Smooth muscle cell (in vitro differentiated cells): ENCODE measurements around the gene PCYOX1L. TPM values are rescaled to one million over a fixed set of nuclear protein-coding genes. Genes with fewer than 3 reads are reported as not detected.

Experiments
- DNase-seq: peaks from one replicate; lab custom pipeline; 2025; ENCODE audit not compliant: unreplicated experiment; lab: John Stamatoyannopoulos, UW
- H2AFZ ChIP-seq: fragments of 200-600 bp; sonication (generic); 2 replicates; pipeline ENCODE4 v1.6.0; 2016; ENCODE audit warnings: antibody characterized with exemption, low read depth, mild to moderate bottlenecking
- H3F3A ChIP-seq: fragments of 200-600 bp; sonication (generic); 2 replicates; pipeline ENCODE4 v1.6.0; 2017; ENCODE audit warnings: antibody characterized with exemption, low read depth
- H3K27ac ChIP-seq: fragments of 200-600 bp; sonication (generic); 2 replicates; pipeline ENCODE4 v1.5.1; 2016; ENCODE audit warnings: low read depth, mild to moderate bottlenecking
- H3K27me3 ChIP-seq: fragments of 200-600 bp; sonication (generic); 2 replicates; pipeline ENCODE4 v1.6.1; 2016; ENCODE audit warnings: low read depth, mild to moderate bottlenecking
- H3K36me3 ChIP-seq: fragments of 200-600 bp; sonication (generic); 2 replicates; pipeline ENCODE4 v1.5.1; 2016; ENCODE audit warnings: low read depth
- H3K4me1 ChIP-seq: fragments of 200-600 bp; sonication (generic); 2 replicates; pipeline ENCODE4 v1.5.1; 2016; ENCODE audit warnings: low read depth
- H3K4me2 ChIP-seq: fragments of 200-600 bp; sonication (generic); 2 replicates; pipeline ENCODE4 v1.6.0; 2016; ENCODE audit warnings: mild to moderate bottlenecking
- H3K4me3 ChIP-seq: fragments of 200-600 bp; sonication (generic); 2 replicates; pipeline ENCODE4 v1.5.1; 2016; ENCODE audit warnings: mild to moderate bottlenecking
- H3K79me2 ChIP-seq: fragments of 200-600 bp; sonication (generic); 2 replicates; pipeline ENCODE4 v1.6.0; 2016; ENCODE audit warnings: low read depth, mild to moderate bottlenecking
- H3K9ac ChIP-seq: fragments of 200-600 bp; sonication (generic); 2 replicates; pipeline ENCODE4 v1.6.0; 2016; ENCODE audit warnings: low read depth
- H3K9me3 ChIP-seq: fragments of 200-600 bp; sonication (generic); replicated peaks from 2 replicates; pipeline ENCODE4 v1.5.1; 2016; ENCODE audit warnings: low read depth
- H4K20me1 ChIP-seq: fragments of 200-600 bp; sonication (generic); 2 replicates; pipeline ENCODE4 v1.6.0; 2016; ENCODE audit warnings: low read depth
- CTCF ChIP-seq: fragments of 200-600 bp; sonication (generic); IDR thresholded peaks from 2 replicates; pipeline ENCODE4 v1.5.1; 2017; ENCODE audit warnings: borderline replicate concordance, mild to moderate bottlenecking, antibody characterized with exemption; ENCODE audit not compliant: insufficient read depth, poor library complexity, severe bottlenecking
- WGBS: methylation state at CpG from one replicate; pipeline ENCODE4 v1.1.7; 2016; ENCODE audit warnings: low lambda C conversion rate; 5-methylcytosine and 5-hydroxymethylcytosine counted together
- polyA plus RNA-seq: library from polyadenylated mRNA; unstranded; fragments of >200 nt; fragmentation: Nextera tagmentation; extraction: Ambion mirVana; gene quantifications from 2 replicates; pipeline ENCODE4 v1.2.1, GENCODE V29; 2016
- total RNA-seq: library from RNA; depleted of rRNA; stranded (reverse); fragments of >200 nt; gene quantifications from 2 replicates; pipeline ENCODE4 v1.2.3, GENCODE V29; 2014

PCYOX1L gene
- total and polyA plus RNA-seq, 2 experiments from 2014 or later: 6.4 to 13.4 TPM

GRCh38 chr5:149376104-149376503 lies 18.3 kb downstream of the PCYOX1L start:
- Histone ChIP-seq H3K9me3 (no peaks in the 10 kb centered on the region), H3K9ac (no peak overlapping the region), H3K27ac (no peak overlapping the region), H3K4me1 (peaks cover 4% of the 10 kb centered on the region), H3K4me3 (no peak overlapping the region), H2AFZ (no peak overlapping the region), H3K36me3 (no peaks in the 10 kb centered on the region), H3K4me2 (no peak overlapping the region), H3K79me2 (no peaks in the 10 kb centered on the region), H4K20me1 (no peaks in the 10 kb centered on the region), H3K27me3 (no peaks in the 10 kb centered on the region), H3F3A (no peaks in the 10 kb centered on the region)
- no peak for TF ChIP-seq CTCF
- DNase-seq: no peak
- WGBS: 95% methylated on average over 12 of the region's 12 CpGs

- H3K27me3 ChIP-seq: no peaks in the 10 kb centered on the region
- H3K4me2 ChIP-seq: no peak overlapping the region
- DNase-seq: no peak
- 98% methylated on average over 7 of the region's 7 CpGs for WGBS
- H2AFZ ChIP-seq: no peak overlapping the region
- no peak overlapping the region for H3K4me3 ChIP-seq
- H3K36me3 ChIP-seq: no peaks in the 10 kb centered on the region
- no peaks in the 10 kb centered on the region for H4K20me1 ChIP-seq
- no peak overlapping the region for H3K27ac ChIP-seq
- H3K4me1 ChIP-seq: peaks cover 11% of the 10 kb centered on the region
- no peak for TF ChIP-seq CTCF
- H3K9me3 ChIP-seq: no peaks in the 10 kb centered on the region
- peaks cover 7% of the 10 kb centered on the region for H3K79me2 ChIP-seq
- H3K9ac ChIP-seq: no peak overlapping the region
- H3F3A ChIP-seq: no peaks in the 10 kb centered on the region
These were observed 19.0 kb downstream of the PCYOX1L start for GRCh38 chr5:149376711-149377447.

- no peaks in the 10 kb centered on the region for H4K20me1 ChIP-seq
- H3K4me2 ChIP-seq: no peak overlapping the region
- DNase-seq: no peak
- no peaks in the 10 kb centered on the region for H3K9me3 ChIP-seq
- H3K4me1 ChIP-seq: peaks cover 17% of the 10 kb centered on the region
- no peak overlapping the region for H3K4me3 ChIP-seq
- no peaks in the 10 kb centered on the region for H3K36me3 ChIP-seq
- H2AFZ ChIP-seq: no peak overlapping the region
- no peaks in the 10 kb centered on the region for H3F3A ChIP-seq
- H3K79me2 ChIP-seq: peaks cover 15% of the 10 kb centered on the region
- no peak overlapping the region for H3K9ac ChIP-seq
- no peak overlapping the region for H3K27ac ChIP-seq
- H3K27me3 ChIP-seq: no peaks in the 10 kb centered on the region
- WGBS: 76% methylated on average over 5 of the region's 5 CpGs
- TF ChIP-seq CTCF: no peak
These were observed 20.5 kb downstream of the PCYOX1L start for GRCh38 chr5:149378241-149378820.
